ENCODE measurements around the gene HEPACAM2.

HEPACAM2 gene

GRCh38 chr7:93148727-93149126, 77.5 kb downstream of the HEPACAM2 start:
- DNase-seq (ENCODE audit: low read depth in 1 of 2, low spot score in 1 of 2), result no peak

- no peak for DNase-seq (ENCODE audit: low read depth in 1 of 2, low spot score in 1 of 2)
Measured at GRCh38 chr7:93148144-93148543, 78.1 kb downstream of the HEPACAM2 start, which contains the start of gene SAMD9L. Gene SAMD9L (minus strand): TSS chr7:93148385. CDS start chr7:93135971, 12,414 bp downstream.

- DNase-seq (ENCODE audit: low read depth in 1 of 2, low spot score in 1 of 2), result peak in 1 of 2 donors; percentile 8
Measured at GRCh38 chr7:93147363-93147762, 78.9 kb downstream of the HEPACAM2 start.

GRCh38 chr7:93146472-93147141, 79.7 kb downstream of the HEPACAM2 start:
- DNase-seq (ENCODE audit: low read depth in 1 of 2, low spot score in 1 of 2), result no peak

- no peak for DNase-seq (ENCODE audit: low read depth in 1 of 2, low spot score in 1 of 2)
Measured at GRCh38 chr7:93146036-93146435, 80.2 kb downstream of the HEPACAM2 start.

- DNase-seq (ENCODE audit: low read depth in 1 of 2, low spot score in 1 of 2), result no peak
Measured at GRCh38 chr7:93145354-93145753, 80.9 kb downstream of the HEPACAM2 start.

- no peak for DNase-seq (ENCODE audit: low read depth in 1 of 2, low spot score in 1 of 2)
Measured at GRCh38 chr7:93142127-93142526, 84.1 kb downstream of the HEPACAM2 start.

GRCh38 chr7:93140582-93141191, 85.6 kb downstream of the HEPACAM2 start:
- DNase-seq (ENCODE audit: low read depth in 1 of 2, low spot score in 1 of 2), result no peak

- no peak for DNase-seq (ENCODE audit: low read depth in 1 of 2, low spot score in 1 of 2)
Measured at GRCh38 chr7:93138576-93138975, 87.7 kb downstream of the HEPACAM2 start.
